HPDE6-E6E7 (cell line): ENCODE data around the gene AADACL4.
"Not testable (repeated sequence)": the region's sequence is repeated elsewhere in the genome, so short reads cannot be mapped to it uniquely, and the experiment has no call there.

Experiments
- DNase-seq: peaks from one replicate; pipeline ENCODE4 v3.0.0; 2011; ENCODE audit warnings: missing footprints; ENCODE audit errors: extremely low spot score

The AADACL4 gene

DNA sequence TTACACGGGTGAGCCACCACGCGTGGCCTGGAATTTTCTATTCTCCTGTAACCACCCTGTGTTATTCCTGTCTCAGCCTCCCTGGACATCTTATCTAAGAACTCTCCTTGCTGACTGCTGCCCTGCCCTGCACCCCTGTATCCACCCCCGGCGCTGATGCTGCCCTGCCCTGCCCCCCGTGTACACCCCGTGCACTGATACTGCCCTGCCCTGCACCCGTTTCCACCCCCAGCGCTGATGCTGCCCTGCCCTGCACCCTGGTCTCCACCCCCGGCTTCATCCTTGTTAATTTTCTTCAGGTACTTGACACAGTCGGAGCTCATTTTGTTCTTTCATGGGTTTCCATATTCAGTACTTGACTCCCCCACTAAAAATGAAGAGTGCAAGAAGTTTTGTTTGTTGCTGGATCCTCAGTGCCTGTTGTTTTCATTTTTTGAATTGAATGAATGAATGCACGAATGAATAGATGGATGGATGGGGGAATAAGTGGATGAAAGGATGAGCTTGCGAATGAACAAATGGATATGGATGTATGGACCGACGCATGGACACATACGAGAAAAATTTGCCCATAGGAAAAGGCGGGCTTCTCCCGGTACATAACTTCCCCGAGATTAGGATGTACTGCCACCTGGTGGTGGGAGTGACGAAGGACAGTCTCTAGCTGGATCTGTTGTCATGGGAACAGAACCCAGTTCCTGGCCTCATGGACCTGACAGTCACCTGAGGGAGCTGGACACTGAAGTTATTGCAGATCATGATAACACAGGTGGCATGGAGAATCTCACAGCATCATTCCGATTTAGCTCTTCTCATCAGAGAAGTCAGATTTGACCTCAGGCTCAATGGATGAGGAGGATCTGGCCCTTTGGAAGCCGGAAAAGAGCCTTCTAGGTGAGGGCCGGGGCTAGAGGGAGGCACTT lies 14.9 kb downstream of the AADACL4 start:
- peak; percentile 96 for DNase-seq

DNA sequence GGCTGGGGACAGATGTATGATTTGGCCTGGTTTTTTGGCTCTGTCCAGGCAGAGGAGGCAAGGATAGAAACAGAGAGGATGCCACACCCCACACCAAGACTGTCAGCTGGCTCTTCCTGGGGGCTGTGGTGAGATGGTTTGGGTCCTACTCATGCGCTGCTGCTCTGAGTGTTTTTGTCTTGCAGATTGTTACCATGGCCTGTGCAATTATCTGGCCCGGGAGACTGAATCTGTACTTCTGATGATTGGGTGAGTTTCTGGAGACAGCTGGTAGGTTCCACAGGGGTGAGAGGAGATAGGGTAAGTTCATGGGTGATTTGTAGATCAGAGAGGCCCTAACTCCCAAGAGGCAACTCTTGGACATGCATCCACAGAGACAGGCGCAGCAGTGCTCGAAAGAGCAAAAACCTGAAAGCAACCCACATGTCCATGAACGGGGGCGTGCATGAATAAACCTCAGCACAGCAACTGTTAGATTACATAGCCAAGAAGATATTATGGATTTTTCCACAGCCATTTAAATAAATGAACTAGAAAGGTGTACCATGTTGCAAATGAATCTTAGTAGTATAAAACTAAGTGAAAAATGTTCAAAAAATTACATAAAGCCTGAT lies 17.8 kb downstream of the AADACL4 start:
- no peak for DNase-seq

DNA sequence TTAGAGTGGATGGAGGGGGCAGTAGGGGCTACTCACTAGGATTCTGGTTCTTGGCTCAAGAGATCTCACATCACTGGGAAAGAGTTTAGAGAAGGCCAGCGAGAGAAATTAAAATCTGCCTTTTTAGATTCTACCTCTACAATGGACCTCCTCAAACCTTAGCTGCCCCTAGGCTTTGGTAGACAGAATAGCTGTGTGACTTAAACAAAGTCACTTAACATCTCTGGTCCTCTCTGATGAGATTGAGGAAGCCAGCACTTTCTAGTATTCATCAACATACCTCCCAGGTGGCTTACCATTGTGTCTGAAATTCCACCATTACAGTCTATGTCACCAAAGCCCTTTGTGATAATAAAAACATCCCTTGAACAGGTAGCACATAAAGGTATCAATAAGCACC lies 18.7 kb downstream of the AADACL4 start:
- no peak for DNase-seq

DNA sequence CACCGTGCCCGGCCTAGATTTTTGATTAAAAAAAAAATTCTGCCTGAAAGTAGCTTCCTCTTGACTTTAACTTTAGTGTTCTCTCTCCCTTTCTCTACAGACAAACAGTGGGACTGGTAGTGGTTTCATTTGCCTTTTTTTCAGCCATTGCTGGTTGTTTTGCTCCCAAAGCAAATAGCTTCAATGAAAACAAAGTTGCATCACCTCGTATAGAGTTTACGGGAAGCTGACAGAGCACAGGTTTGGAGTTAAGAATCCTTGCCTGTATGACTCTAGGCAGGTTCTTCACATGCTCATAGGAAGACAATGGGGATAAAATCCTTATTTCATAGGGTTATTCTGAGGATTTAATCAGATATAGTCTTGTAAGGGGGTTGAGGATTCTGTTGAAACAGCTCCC lies 21.6 kb downstream of the AADACL4 start:
- DNase-seq, result no peak

DNA sequence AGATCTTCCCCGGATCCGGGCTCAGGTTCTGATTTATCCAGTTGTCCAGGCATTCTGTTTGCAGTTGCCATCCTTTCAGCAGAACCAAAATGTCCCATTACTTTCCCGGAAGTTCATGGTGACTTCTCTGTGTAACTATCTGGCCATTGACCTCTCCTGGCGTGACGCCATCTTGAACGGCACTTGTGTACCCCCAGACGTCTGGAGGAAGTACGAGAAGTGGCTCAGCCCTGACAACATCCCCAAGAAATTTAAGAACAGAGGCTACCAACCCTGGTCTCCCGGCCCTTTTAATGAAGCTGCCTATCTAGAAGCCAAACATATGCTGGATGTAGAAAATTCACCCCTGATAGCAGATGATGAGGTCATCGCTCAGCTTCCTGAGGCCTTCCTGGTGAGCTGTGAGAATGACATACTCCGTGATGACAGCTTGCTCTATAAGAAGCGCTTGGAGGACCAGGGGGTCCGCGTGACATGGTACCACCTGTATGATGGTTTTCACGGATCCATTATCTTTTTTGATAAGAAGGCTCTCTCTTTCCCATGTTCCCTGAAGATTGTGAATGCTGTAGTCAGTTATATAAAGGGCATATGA lies 22.4 kb downstream of the AADACL4 start:
- DNase-seq, result no peak

DNA sequence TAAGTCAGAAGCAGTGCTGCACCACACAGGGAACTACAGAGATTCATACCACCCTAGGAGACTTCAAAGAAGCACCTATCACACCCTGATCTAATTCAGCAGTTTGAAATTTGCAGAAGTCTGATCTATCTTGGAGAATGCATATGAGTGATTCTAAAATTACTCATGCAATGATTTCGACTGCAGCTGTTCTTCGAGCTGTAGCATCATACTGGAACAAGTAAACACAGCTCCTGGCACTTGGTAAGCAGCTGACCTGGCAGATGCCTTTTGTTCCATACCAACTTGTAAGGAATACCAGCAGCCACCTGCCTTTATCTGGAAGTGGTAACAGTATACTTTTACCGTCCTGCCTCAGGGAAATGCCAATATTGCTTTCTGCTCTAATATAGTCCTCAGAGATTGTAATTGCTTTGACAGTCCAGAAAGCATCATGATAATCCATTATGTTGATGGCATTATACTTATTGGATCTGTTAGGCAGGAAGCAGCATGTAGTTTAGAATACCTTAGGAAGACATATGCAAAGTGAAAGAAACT lies 25.7 kb downstream of the AADACL4 start:
- no peak for DNase-seq

DNA sequence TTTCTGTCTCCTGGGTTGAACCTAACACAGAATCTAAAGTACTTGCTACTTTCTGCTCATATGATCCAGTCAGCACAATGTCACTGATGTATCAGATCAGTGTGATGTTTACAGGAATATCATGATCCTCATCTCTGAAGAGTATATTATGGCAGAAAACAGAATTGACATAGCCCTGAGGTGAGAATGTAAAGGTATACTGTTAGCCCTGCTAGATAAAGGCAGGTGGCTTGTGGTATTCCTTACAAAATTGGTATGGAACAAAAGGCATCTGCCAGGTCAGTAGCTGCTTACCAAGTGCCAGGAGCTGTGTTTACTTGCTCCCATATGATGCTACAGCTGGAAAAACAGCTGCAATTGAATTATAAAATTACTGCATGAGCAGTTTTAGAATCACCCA lies 30.5 kb downstream of the AADACL4 start:
- no peak for DNase-seq

DNA sequence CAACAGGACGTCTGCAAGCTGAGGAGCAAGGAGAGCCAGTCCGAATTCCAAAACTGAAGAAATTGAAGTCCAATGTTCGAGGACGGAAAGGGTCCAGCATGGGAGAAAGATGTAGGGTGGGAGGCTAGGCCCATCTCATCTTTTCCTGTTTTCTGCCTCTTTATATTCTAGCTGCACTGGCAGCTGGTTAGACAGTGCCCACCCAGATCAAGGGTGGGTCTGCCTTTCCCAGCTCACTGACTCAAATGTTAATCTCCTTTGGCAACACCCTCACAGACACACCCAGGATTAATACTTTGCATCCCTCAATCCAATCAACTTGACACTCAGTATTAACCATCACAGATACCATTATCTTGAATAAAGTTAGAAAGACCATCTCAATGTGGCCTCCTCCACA lies 32.2 kb downstream of the AADACL4 start:
- not testable (repeated sequence) for DNase-seq

DNA sequence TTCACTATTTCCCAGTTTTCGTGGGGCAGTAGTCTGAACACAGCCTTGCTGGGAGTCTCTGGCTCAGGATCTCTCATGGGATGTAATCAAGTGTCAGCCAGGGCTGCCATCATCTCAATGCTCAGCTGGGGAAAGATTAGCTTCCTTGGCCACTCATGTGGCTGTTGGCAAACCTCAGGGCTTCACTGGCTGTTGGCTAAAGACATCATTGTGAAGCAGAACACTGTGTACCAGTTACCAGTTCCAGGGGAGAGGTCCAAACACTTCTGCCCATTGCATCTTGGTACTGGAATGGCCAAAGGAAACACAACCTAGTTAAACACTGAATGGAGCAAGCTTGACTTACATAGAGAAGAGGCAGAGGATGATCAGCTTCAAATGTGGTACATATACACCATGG lies 33.7 kb downstream of the AADACL4 start:
- DNase-seq, result no peak

DNA sequence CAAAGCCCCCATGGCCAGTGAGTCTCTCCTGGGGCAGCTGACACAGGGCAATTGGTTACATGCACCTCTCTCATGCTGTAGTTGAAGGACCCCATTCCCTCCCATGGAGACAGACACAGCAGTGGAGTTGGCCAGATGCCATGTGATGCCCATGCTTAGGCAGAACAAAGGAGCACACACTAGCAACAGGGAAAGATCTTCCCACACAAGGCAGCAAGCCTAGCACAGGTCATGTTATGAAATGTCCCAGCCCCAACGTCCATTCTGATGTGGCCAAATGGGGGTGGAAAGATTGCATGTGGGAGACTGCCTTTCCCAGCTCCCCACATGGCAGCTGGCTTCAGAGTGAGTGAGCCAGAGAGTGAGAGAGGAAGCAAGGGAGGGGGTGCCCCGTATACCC lies 34.5 kb downstream of the AADACL4 start:
- no peak for DNase-seq

DNA sequence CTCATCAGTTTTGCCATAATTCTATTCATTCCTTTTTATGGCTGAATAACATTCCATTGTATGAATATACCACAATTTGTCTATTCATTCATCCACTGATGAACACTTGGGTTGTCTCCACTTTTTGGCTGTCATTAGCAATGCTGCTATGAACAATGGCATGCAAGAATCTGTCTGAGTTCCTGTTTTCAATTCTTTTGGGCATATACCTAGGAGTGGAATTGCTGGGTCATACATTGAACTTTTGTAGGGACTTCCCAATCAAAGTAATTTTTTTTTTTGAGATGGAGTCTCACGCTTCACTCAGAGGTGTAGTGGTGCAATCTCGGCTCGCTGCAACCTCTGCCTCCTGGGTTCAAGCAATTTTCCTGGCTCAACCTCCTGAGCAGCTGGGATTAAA lies 34.9 kb downstream of the AADACL4 start:
- no peak for DNase-seq

DNA sequence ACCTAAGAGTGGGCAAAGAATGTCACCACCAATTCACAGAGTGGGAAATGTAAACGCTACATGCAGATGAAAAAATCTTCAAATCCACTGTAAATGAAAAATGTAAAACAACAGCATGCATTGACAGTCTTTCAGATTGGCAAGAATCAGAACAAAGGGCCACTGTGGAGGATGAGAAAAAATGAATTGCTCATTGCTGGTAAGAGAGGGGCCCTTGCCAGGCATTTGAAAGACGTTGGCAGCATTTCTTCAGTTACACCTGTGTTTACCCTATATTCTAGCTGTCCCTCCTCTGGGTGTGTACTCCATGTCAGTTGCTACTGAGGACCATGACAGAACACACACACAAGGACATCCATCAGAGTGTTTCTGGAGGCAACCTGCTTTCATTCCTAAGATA lies 46.3 kb downstream of the AADACL4 start:
- DNase-seq, result no peak

DNA sequence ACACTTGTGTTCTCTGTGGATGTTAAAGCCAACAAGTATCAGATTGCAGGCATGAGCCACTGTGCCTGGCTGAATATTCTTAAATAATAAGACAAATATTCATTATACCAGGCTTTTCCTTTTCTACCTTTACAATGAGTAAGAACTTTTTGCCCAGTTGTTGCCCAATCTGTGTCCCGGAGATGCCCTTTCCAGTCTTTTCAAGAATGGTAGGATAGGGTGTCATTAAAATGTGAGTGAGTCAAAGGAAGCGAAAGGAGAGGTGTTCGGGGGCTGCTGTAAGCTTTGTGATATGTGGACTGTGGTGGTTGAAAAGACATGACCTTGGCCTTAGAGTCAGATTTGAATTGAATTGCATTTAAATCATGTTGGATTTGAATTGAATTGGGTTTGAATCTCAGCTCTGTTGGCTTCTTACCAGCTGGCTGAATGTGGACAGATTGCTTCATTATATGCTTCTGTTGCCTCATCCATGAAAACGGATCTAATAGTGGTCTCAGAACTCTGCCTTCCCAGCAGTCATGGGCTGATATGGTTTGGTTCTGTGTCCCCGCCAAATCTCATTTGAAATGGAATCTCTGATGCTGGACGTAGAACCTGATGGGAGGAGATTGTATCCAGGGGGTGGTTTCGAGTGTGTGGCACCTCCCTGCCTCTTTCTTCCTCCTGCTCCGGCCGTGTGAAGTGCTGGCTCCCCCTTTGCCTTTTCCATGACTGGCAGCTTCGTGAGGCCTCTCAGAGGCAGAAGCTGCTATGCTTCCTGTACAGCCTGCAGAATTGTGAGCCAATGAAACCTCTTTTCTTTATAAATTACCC lies 49.3 kb downstream of the AADACL4 start:
- no peak for DNase-seq

DNA sequence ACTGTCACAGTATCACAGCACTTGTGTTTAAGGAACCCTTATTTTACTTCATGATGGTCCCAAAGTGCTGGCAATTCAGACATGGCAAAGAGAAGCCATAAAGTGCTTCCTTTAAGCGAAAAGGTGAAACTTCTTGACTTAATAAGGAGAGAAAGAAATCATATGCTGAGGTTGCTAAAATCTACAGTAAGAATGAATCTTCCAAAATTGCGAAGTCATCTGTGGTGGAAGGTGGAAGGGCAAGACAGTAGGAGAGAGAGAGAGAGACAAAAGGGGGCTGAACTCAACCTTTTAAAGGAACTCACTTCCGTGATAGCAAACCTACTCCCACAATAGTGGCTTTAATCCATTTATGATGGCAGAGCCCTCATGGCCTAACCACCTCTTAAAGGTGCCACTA lies 52.8 kb downstream of the AADACL4 start:
- DNase-seq, result no peak

DNA sequence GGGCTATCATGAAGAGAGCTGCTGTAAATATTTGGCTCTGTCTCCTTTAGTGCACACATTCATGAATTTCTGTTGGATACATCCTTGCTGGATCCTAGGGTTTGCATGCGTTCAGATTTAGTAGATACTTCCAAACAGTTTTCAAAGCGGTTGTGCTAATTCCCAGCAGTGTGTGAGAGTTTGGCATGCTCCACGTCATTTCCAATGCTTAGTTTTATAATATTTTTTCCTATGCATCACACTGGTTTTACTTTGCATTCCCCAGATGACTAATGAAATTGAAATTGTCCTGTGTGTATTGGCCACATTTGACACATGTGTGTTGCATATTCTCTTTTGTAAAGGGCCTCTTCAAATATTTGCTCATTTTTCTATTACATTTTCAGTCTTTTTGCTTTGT lies 53.5 kb downstream of the AADACL4 start:
- no peak for DNase-seq

DNA sequence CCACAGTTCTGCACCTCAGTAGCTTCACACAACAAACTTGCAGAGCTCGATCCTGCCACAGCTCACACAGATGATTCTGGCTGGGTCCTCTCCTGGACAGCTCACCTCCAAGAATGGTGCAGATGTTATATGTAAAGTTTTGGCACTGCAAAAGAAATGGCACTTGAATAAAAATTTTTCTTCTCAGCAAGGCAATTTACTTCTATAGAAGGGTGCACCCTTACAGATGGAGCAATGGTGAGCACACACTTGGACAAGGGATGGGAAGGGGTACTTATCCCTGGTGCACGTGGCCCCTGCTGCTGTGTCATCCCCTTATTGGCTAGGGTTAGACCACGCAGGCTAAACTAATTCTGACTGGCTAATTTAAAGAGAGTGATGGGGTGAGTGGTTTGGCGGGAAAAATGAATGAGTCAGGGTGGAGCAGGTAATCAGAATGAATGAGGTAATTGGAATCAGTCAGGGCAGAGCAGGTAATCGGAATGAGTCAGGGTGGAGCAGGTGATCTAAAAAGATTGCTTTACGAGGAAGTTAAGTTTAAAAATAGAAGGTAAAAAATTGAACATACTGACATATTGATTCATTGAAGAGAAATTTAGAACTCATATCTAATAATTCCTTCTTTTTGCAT lies 60.1 kb downstream of the AADACL4 start:
- DNase-seq, result no peak

DNA sequence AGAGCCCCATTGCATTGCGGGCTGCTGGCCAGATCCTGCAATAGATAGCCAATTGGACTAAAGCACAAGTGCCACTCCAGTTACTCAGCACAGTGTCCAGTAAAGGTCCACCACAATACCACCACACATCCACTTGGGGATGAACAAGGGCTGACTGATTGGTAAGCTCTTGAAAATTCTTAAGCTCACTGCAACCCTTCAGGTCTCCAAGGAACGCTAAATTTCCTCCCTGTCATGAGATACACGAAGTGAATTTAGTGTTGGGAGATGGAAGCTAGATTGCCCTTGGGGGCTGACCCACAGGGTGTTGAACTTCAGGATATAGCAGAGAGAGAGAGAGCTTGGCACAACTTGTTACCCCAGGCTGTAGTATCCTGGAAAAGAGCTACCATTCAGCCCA lies 62.2 kb downstream of the AADACL4 start:
- no peak for DNase-seq

DNA sequence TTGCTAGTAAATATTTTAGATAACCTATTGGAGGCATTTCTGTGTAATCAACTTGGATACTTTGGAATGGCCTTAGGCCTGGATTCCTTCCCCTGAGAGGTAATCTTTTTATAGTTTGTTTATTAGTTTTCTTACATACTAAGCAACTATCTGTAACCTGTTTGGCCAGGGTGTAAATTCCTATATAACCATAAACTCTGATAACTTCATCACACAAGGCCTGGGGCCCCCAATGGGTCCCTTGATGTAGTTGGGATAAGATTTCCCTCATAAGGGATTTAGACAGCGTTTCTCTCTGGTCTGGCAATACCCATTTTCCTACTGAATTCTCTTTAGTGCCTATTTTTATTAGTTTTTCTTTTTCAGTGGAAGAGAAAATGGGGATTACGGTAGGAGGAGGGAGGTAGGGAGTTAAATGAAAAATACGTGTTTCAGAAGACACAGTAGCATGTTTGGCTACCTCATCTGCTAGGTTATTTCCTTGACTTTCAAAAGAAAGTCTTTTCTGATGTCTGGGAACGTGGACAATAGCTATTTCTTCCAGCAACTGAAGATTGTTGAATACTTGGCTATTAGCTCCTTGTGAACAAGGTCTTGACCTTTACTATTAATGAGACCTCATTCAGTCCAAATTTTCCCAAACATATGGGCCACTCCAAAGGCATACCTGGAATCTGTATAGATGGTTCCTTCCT lies 64.7 kb downstream of the AADACL4 start:
- DNase-seq, result no peak

DNA sequence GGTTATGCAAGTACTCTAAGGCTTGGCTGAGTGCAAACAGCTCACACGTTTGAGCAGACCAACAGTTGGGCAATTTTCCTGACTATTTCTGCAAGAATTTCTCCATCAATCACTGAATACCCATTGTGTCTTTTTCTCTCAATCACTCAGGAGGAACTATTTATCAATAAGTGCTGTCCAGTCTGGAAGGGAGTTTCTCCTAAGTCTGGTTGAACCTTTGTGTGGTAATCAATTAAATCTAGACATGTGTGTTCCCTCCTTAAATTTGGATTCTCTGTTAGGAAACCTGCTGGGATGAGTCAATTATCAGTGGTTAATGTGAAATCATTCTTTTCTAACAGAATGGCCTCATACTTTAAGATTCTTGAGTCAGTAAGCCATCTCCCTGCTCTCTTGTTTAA lies 65.2 kb downstream of the AADACL4 start:
- no peak for DNase-seq

DNA sequence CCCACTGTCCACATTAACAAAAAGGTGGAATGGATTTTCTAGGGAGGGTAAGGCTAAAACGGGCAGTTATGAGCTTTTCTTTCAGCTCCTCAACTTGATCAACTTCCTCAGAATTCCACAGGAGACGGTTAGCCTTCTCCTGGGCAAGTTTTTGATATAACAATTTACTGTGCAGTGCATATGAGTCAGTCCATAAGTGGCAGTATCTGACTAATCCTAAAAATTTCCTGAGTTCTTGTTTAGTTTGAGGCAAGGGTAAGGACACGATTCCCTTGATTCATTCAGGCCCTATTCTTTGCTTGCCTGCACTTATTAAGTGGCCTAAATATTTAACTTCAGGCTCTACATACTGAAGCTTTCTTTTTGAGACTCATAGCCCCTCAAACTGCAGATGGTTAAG lies 65.8 kb downstream of the AADACL4 start:
- no peak for DNase-seq

DNA sequence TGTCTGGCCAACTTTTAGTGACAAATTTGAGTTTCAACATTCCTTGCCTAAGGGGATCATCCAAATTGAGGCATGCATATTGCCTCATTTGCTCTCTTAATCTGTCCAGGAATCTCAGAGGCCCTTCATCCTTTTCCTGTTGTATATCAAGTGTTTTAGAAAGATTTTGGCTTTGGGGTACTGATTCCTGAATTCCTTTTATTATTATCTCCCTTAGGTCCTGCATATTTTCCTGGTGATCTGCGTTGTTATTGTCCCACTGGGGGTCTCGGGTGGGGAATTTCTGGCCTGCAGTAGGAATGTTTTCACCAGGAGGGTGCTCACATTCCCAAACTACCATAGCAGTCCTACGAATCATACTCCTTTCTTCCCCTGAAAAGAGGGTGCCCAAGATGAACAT lies 67.7 kb downstream of the AADACL4 start:
- DNase-seq, result no peak
